ENCODE measurements around the gene PRUNE1.

DNA sequence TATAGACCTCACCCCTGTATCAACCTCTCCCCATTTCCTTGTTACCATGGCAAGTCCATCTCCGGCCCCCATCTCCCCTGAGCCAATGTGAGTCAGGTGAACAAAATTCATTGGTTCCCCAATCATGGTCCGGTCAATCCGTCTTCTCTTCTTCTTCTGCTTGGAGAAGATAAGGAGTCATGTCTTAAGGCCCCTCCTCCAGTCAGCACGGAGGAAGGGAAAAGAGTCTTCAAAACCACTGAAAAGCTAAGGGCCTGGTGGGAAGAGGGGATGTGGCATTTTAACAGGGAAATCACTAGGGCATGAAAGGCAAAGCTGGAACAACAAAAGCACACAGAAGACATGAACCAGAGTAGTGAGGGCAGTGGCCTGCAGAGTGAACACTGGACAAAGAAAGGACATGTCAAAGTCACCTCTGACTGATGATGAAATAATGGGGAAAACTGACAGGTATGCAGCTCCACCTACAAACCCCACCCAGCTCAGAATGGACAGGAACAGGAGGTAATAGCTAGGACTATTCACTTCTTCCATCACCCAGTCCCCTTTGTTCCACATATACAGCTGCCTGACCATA is 46.8 kb downstream of the PRUNE1 start:
- no peak for TF ChIP-seq CTCF (IDR thresholded peaks at IDR 0.05)
- no peak for TF ChIP-seq POLR2A (IDR thresholded peaks at IDR 0.05)
